Left ventricle myocardium inferior (tissue), 1 donor: ENCODE data around the gene DOCK10. TPM values are rescaled to one million over a fixed set of nuclear protein-coding genes. Genes with fewer than 3 reads are reported as not detected.

Source experiments
- DNase-seq: peaks from one replicate; pipeline ENCODE4 v3.0.0-alpha.2; 2020
- H3K27ac ChIP-seq: fragments of 200-600 bp; replicated peaks from 2 replicates; pipeline ENCODE4 v1.8.0; 2021
- H3K27me3 ChIP-seq: fragments of 200-600 bp; 2 replicates; pipeline ENCODE4 v1.8.0; 2021; ENCODE audit warnings: low read depth
- H3K36me3 ChIP-seq: fragments of 200-600 bp; 2 replicates; pipeline ENCODE4 v1.8.0; 2021
- H3K4me1 ChIP-seq: fragments of 200-600 bp; 2 replicates; pipeline ENCODE4 v1.8.0; 2021
- H3K4me3 ChIP-seq: fragments of 200-600 bp; 2 replicates; pipeline ENCODE4 v1.8.0; 2021; ENCODE audit warnings: mild to moderate bottlenecking, moderate library complexity
- H3K9me3 ChIP-seq: fragments of 200-600 bp; replicated peaks from 2 replicates; pipeline ENCODE4 v1.8.0; 2021
- intact Hi-C: fragments of 100-400 bp; cut with micrococcal nuclease; formaldehyde crosslinking; loops from one replicate; pipeline ENCODE4 v1.11.0; 2022
- total RNA-seq: library from RNA; stranded (reverse); fragmentation: NEBNext Ultra II Directional; extraction: Animal tissue kit (Norgen Biotek cat#: 25700); gene quantifications from one replicate; pipeline ENCODE4 v1.2.1, GENCODE V29; 2021
- TF ChIP-seq, protein P1 (sequence below): fragments of 200-600 bp; IDR thresholded peaks from 2 replicates; pipeline ENCODE4 v1.8.0; 2021; ENCODE audit warnings: antibody characterized with exemption, mild to moderate bottlenecking, borderline replicate concordance
- donor health status: DM: no; HTN: yes; CAD: no; lungs with severe emphysema.

Gene DOCK10
- total RNA-seq, 1 donor from 2014 or later: 1.6 TPM

DNA sequence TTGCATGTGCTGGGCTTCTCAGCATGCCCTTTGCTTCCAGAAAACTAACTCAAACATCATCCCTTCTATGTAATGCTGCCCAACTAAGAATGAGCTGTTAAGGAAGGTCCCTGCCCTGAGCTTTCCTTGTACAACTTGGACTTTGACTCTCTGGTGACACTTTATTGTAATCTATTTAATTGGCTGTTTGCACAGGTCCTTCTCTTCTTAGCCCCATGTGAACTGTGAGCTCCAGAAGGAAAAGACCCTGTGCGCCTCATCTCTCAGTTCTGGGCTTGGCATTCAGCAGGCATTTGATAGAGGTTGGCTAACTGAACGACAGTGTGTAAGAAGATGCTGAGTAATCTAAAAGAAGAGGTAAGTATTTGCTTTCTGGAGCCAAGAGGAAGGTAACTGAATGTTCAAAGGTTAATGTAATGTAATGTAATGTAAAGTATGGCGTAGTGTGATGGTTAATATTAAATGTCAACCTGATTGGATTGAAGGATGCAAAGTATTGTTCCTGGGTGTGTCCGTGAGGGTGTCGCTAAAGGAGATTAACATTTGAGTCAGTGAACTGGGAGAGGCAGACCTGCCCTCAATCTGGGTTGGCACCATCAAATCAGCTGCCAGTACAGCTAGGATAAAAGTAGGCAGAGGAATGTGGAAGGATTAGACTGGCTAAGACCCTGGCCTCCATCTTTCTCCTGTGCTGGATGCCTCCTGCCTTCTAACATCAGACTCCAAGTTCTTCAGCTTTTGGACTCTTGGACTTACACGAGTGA lies 265.3 kb downstream of the DOCK10 start:
- Histone ChIP-seq H3K4me1 (no peaks in the 10 kb centered on the region), H3K36me3 (no peaks in the 10 kb centered on the region), H3K27me3 (peaks cover 18% of the 10 kb centered on the region), H3K4me3 (no peak overlapping the region), H3K27ac (no peak overlapping the region), H3K9me3 (no peaks in the 10 kb centered on the region)
- intact Hi-C loops: loop anchor here (10.0 kb wide), 1 partner anchor 422 kb away; no protein-coding TSS in a partner anchor
- TF ChIP-seq, protein P1, sequence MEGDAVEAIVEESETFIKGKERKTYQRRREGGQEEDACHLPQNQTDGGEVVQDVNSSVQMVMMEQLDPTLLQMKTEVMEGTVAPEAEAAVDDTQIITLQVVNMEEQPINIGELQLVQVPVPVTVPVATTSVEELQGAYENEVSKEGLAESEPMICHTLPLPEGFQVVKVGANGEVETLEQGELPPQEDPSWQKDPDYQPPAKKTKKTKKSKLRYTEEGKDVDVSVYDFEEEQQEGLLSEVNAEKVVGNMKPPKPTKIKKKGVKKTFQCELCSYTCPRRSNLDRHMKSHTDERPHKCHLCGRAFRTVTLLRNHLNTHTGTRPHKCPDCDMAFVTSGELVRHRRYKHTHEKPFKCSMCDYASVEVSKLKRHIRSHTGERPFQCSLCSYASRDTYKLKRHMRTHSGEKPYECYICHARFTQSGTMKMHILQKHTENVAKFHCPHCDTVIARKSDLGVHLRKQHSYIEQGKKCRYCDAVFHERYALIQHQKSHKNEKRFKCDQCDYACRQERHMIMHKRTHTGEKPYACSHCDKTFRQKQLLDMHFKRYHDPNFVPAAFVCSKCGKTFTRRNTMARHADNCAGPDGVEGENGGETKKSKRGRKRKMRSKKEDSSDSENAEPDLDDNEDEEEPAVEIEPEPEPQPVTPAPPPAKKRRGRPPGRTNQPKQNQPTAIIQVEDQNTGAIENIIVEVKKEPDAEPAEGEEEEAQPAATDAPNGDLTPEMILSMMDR: no peak
- DNase-seq: no peak

DNA sequence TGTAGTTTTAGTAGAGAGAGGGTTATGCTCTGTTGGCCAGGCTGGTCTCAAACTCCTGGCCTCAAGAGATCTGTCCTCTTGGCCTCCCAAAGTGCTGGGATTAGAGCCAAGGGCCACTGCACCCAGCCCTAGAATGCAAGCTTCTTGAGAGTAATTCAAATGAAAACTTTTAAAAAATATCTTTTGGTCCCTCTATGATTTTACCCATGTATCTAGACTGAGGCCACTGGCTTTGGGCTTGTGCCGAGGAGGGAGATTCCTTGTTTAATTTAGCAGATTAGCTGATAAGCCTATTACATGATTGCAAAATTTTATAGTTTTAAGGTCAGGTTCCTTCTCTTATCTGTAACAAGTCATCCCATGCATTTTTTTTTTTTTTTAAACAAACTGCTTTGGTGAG lies 266.6 kb downstream of the DOCK10 start:
- peaks cover 18% of the 10 kb centered on the region for H3K27me3 ChIP-seq
- DNase-seq: no peak
- H3K4me3 ChIP-seq: no peak overlapping the region
- TF ChIP-seq, protein P1: no peak
- H3K36me3 ChIP-seq: no peaks in the 10 kb centered on the region
- no peak overlapping the region for H3K27ac ChIP-seq
- H3K4me1 ChIP-seq: no peaks in the 10 kb centered on the region
- H3K9me3 ChIP-seq: no peaks in the 10 kb centered on the region
- intact Hi-C loops: loop anchor here (10.0 kb wide), 1 partner anchor 421 kb away; no protein-coding TSS in a partner anchor

DNA sequence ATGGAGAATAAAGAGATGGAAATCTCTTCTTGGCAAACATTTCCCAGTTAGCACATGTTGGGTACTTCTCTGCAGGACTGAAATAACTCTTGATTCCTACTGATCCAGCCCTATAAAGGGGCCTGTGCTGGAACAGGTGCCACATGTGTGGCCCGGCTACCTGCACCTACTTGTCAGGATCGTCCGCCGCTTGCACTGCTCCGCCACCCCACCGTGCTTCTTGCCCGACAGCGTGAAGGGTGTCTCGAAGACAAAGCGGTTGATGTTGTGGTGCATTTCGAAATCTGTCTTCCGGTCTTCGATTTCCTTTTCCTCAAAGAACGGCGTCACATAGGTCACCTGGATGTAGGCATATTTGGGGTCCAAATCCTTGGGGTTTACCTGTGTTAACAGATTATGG lies 267.5 kb downstream of the DOCK10 start:
- no peaks in the 10 kb centered on the region for H3K4me1 ChIP-seq
- no peak for DNase-seq
- no peak overlapping the region for H3K4me3 ChIP-seq
- H3K9me3 ChIP-seq: no peaks in the 10 kb centered on the region
- peaks cover 2% of the 10 kb centered on the region for H3K36me3 ChIP-seq
- TF ChIP-seq, protein P1: no peak
- peaks cover 18% of the 10 kb centered on the region for H3K27me3 ChIP-seq
- intact Hi-C loops: loop anchor here (10.0 kb wide), 1 partner anchor 420 kb away; no protein-coding TSS in a partner anchor
- no peak overlapping the region for H3K27ac ChIP-seq

DNA sequence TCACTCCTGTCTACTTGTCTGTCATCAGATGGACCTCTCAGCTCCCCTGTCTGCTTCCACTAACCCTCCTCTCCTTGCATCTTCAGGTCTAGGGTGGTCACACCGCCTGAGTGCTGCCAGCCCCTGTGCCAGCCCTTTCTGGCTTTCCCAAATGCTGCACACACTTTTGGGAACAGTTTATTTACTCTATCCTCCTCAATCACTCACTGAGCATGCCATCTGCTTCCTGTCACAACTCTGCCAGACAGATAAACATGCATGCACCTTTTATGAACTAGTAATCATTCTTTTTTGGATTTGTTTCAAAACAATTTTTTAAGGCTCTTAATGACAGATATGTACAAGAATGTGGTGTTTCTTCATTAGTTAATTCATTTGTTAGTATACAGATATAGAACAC lies 269.8 kb downstream of the DOCK10 start:
- intact Hi-C loops: loop anchor here (10.0 kb wide), 1 partner anchor 418 kb away; no protein-coding TSS in a partner anchor
- DNase-seq: no peak
- peaks cover 18% of the 10 kb centered on the region for H3K27me3 ChIP-seq
- H3K9me3 ChIP-seq: no peaks in the 10 kb centered on the region
- H3K27ac ChIP-seq: no peak overlapping the region
- no peak overlapping the region for H3K4me3 ChIP-seq
- H3K4me1 ChIP-seq: no peaks in the 10 kb centered on the region
- H3K36me3 ChIP-seq: peaks cover 4% of the 10 kb centered on the region
- TF ChIP-seq, protein P1: no peak

DNA sequence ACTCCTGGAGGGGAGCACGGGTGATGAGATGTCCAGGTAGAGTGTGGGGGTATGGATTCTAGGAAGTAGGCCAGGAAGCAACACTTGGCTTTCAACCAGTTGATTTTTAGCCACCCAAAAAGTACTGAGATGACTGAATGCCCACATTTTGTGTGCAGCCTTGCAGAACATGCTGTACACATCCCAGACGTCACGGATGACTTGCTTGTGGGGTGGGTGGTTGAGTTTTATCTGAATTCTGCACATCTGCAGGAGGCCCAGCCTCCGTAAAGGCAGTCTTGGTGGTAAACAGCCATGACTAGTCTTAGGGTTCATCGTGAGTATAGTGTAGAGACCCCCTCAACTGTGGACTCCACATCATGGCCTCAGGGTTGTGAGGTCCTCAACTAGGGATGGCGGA lies 272.8 kb downstream of the DOCK10 start:
- intact Hi-C loops: no loop called here
- Histone ChIP-seq H3K27ac (no peak overlapping the region), H3K27me3 (no peaks in the 10 kb centered on the region), H3K36me3 (peaks cover 4% of the 10 kb centered on the region), H3K9me3 (no peaks in the 10 kb centered on the region), H3K4me3 (no peak overlapping the region), H3K4me1 (no peaks in the 10 kb centered on the region)
- TF ChIP-seq, protein P1: no peak
- DNase-seq: no peak
